ENCODE measurements around the gene TBC1D2B. TPM values are rescaled to one million over a fixed set of nuclear protein-coding genes. Genes with fewer than 3 reads are reported as not detected.

Gene TBC1D2B
- total RNA-seq = 32.5 and 52.2 TPM in 2 replicates

DNA sequence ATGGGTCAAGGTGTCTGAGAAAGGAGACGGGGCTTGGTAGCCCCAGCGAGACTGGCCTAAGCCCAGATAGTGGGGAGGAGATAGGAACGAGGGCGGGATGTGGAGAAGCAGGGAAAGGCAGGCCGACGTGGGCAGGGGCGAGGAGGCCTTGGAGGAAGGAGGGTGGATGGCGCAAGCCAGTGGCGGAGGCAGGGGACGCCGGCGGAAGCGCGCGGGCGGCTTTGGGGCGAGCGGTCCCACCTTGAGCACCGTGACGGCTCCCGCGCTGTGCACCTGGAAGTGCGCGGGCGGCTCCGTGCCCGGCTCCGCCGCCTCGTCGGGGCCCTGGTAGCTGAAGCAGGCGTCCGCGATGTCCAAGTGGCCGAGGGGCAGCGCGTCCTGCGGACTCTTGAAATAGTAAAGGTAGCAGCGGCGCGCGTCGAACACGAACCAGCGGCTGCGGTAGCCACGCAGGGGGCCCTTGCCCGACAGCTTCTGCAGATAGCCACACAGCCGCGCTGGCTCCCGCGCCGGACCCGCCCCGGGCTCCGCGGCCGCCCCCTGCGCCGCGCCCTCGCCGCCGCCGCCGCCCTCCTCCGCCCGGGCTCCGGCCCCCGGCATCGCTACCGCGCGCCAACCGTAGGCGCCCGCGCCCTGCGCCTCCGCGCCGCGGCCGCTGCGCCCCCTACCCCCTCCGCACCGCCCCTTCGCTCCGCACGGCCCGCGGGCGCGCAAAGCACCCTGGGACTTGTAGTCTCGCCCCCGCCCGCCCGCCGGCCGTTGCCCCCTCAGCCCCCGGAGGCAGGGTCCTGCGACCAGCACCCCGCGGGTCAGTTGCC lies at the start of gene TBC1D2B:
TSS of gene TBC1D2B (minus strand) at position 659 of the 818 bp plus-strand sequence. CDS start at position 600, 59 bp downstream.
- H3K4me3 ChIP-seq (ENCODE audit: low read depth, low read length) = peak within 1 kb of the TSS; percentile 94
- TF ChIP-seq, protein P1, sequence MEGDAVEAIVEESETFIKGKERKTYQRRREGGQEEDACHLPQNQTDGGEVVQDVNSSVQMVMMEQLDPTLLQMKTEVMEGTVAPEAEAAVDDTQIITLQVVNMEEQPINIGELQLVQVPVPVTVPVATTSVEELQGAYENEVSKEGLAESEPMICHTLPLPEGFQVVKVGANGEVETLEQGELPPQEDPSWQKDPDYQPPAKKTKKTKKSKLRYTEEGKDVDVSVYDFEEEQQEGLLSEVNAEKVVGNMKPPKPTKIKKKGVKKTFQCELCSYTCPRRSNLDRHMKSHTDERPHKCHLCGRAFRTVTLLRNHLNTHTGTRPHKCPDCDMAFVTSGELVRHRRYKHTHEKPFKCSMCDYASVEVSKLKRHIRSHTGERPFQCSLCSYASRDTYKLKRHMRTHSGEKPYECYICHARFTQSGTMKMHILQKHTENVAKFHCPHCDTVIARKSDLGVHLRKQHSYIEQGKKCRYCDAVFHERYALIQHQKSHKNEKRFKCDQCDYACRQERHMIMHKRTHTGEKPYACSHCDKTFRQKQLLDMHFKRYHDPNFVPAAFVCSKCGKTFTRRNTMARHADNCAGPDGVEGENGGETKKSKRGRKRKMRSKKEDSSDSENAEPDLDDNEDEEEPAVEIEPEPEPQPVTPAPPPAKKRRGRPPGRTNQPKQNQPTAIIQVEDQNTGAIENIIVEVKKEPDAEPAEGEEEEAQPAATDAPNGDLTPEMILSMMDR (IDR thresholded peaks at IDR 0.05; ENCODE audit: insufficient read depth, low read depth, low read length) = no peak
- peak; percentile 63 for DNase-seq (ENCODE audit: low read depth)

DNA sequence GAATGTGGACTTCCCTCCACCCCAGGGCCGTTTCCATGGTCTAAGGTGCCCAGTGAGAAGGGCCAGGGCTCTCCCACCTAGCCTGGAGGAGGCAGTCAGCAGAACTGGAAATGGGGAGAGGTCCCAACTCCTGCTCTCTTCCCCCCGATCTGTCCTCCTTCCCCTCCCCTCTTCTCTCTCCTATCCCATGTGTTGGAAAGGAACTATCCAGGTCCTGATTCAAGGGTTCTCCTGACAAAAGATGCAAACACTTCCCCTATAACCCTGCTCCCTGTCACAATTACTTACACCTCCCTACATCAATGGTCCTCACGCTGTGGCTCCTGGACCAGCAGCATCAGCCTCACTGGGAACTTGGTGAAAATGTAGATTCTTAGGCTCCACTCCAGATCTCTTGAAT lies 47.8 kb upstream of the TBC1D2B start:
- TF ChIP-seq, protein P1 (IDR thresholded peaks at IDR 0.05; ENCODE audit: insufficient read depth, low read depth, low read length) = no peak
- H3K4me3 ChIP-seq (ENCODE audit: low read depth, low read length) = no peak overlapping the region
- DNase-seq (ENCODE audit: low read depth) = no peak

DNA sequence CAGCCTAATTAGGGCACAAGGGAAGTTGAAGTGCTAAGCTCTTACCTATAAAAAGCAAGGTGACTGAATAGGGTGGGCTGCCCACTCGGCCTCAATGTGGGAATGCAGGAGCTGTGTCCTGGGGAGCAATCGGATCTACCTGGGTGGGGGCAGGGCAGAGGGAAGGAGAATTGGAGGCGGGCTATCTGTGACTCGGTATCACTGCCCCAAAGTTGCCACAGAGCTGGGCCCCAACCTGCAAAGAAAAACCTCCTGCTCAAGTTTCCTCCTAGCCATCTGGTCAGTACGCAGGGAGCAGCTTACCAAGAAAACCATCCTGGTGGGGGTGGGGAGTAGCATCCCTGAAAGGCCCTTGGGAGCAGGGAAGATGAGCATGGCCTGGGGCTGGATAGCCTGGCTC lies 43.0 kb upstream of the TBC1D2B start:
- DNase-seq (ENCODE audit: low read depth) = no peak
- H3K4me3 ChIP-seq (ENCODE audit: low read depth, low read length) = no peak overlapping the region
- TF ChIP-seq, protein P1 (IDR thresholded peaks at IDR 0.05; ENCODE audit: insufficient read depth, low read depth, low read length) = no peak

DNA sequence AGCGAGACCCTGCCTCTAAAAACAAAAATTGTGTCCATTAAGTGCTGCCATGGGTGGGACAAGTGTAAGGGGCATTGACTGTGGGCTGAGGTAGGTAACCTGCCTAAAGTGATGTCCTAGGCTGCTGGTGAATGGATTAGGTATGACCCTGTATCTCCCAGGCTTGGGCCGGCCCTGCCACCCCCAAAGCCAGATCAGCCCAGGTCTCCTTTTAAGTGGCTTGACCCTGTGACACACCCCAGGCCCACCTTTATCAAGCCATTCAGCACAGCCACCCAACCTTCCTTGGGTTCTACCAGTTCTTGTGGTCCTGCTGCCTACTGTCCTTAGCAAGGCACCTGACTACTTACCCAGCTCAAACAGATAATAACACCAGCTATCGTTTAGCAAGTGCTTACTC lies 35.0 kb upstream of the TBC1D2B start:
- H3K4me3 ChIP-seq (ENCODE audit: low read depth, low read length) = no peak overlapping the region
- TF ChIP-seq, protein P1 (IDR thresholded peaks at IDR 0.05; ENCODE audit: insufficient read depth, low read depth, low read length) = no peak
- no peak for DNase-seq (ENCODE audit: low read depth)

DNA sequence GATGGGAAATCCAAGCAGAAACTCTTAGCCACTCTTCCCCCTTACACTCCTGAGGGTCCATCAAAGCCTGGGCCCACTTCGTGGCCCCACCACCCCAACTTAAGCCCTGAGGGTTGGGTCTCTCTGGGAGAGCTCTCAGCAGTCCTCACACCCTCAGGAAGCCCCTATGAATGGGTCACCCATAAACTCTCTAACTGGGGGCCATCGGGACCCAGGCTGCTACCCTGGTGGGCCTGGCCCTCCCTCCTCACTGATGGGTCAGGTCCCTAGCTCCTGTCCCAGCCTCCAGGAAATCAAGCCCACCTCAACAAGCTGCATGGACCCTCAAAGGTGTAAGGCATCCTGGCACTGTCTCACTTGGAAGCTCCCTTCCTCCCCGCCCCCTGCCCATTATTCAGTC lies 34.3 kb upstream of the TBC1D2B start:
- H3K4me3 ChIP-seq (ENCODE audit: low read depth, low read length) = no peak overlapping the region
- DNase-seq (ENCODE audit: low read depth) = no peak
- TF ChIP-seq, protein P1 (IDR thresholded peaks at IDR 0.05; ENCODE audit: insufficient read depth, low read depth, low read length) = no peak

DNA sequence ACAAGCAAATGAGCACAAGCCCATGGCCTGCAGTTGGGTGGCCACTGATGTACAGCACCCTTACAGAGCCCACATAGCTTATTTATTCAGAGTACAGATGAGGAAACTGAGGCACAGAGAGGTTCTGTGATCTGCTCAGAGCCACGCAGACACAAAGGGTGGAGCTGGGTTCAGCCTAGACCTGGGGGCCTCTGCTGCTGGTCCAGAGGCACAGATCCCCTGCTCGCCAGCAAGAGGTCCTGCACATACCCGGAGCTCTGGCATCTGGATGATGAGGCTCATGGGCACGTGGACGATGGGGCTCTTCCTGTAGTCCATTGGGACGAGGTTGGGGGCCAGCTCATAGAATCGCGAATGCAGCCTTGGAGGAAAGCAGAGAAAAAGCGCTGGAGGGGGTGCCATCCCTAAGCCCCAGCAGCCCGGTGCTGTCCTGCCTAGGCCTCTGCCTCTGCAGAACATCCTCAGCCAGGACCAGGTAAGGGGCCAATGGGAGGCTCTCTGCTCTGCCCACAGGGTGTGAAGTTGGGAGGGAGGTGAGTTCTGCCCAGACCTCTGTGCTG lies 33.5 kb upstream of the TBC1D2B start:
- TF ChIP-seq, protein P1 (IDR thresholded peaks at IDR 0.05; ENCODE audit: insufficient read depth, low read depth, low read length) = no peak
- no peak overlapping the region for H3K4me3 ChIP-seq (ENCODE audit: low read depth, low read length)
- DNase-seq (ENCODE audit: low read depth) = no peak
